SU-DHL-6 (cell line): ENCODE results near the gene G3BP1.

Source experiments
- H2AFZ ChIP-seq: fragments of 200-600 bp; sonication (generic); 2 replicates; pipeline ENCODE4 v1.6.1; 2014; ENCODE audit warnings: low read depth, mild to moderate bottlenecking, moderate library complexity, mixed read lengths, antibody characterized with exemption, low read length; ENCODE audit not compliant: severe bottlenecking
- H3F3A ChIP-seq: fragments of 200-600 bp; shearing (Covaris generic); 2 replicates; pipeline ENCODE4 v1.6.0; 2016; ENCODE audit warnings: antibody characterized with exemption, mild to moderate bottlenecking; ENCODE audit not compliant: insufficient read depth
- H3K27ac ChIP-seq: fragments of 200-600 bp; sonication (generic); 2 replicates; pipeline ENCODE4 v1.5.1; 2016; ENCODE audit warnings: low read depth, mild to moderate bottlenecking, low read length, moderate library complexity, mixed read lengths
- H3K27me3 ChIP-seq: fragments of 200-600 bp; sonication (generic), shearing (Covaris generic); 2 replicates; pipeline ENCODE4 v1.6.0; 2014; ENCODE audit warnings: mild to moderate bottlenecking, low read length
- H3K36me3 ChIP-seq: fragments of 200-600 bp; sonication (generic); 2 replicates; pipeline ENCODE4 v1.6.1; 2014; ENCODE audit warnings: mild to moderate bottlenecking, low read length, mixed read lengths
- H3K4me2 ChIP-seq: fragments of 300-600, 200-600 bp; shearing (Covaris generic), sonication (generic); 2 replicates; pipeline ENCODE4 v1.6.0; 2014; ENCODE audit warnings: low read length, low read depth, mild to moderate bottlenecking; ENCODE audit not compliant: poor library complexity, severe bottlenecking
- H3K4me3 ChIP-seq: fragments of 200-600 bp; sonication (generic); 2 replicates; pipeline ENCODE4 v1.5.1; 2014; ENCODE audit warnings: antibody characterized with exemption, low read length, mild to moderate bottlenecking, mixed read lengths; ENCODE audit not compliant: insufficient read depth, poor library complexity, severe bottlenecking
- H3K79me2 ChIP-seq: fragments of 200-600 bp; sonication (generic); 2 replicates; pipeline ENCODE4 v1.6.1; 2014; ENCODE audit warnings: mild to moderate bottlenecking, low read length, moderate library complexity; ENCODE audit not compliant: insufficient read depth
- H3K9ac ChIP-seq: fragments of 200-600 bp; sonication (generic); 2 replicates; pipeline ENCODE4 v1.7.0; 2014; ENCODE audit warnings: mild to moderate bottlenecking, low read length
- H3K9me2 ChIP-seq: fragments of 200-600 bp; sonication (generic); replicated peaks from 2 replicates; pipeline ENCODE4 v1.6.1; 2014; ENCODE audit warnings: low read length; ENCODE audit not compliant: insufficient read depth
- H3K9me3 ChIP-seq: fragments of 200-600 bp; sonication (generic); 2 replicates; pipeline ENCODE4 v1.6.1; 2014; ENCODE audit warnings: low read length, mixed read lengths; ENCODE audit not compliant: insufficient read depth
- H4K20me1 ChIP-seq: fragments of 200-600 bp; sonication (generic); 2 replicates; pipeline ENCODE4 v1.6.1; 2014; ENCODE audit warnings: low read depth, mild to moderate bottlenecking, antibody characterized with exemption, low read length, moderate library complexity, mixed read lengths
- EZH2phosphoT487 ChIP-seq: fragments of 200-600 bp; sonication (generic), shearing (Covaris generic); conservative IDR thresholded peaks from 2 replicates; pipeline ENCODE4 v1.6.1; 2018; ENCODE audit warnings: mild to moderate bottlenecking, antibody characterized with exemption, low read length, moderate library complexity, mixed read lengths
- TF ChIP-seq, protein P1 (sequence below): fragments of 200-600 bp; sonication (generic); IDR thresholded peaks from one replicate; pipeline ENCODE4 v1.5.1; 2017; ENCODE audit warnings: antibody characterized with exemption, mild to moderate bottlenecking, low read length, moderate library complexity; ENCODE audit not compliant: insufficient read depth, poor library complexity, severe bottlenecking

Gene G3BP1

DNA sequence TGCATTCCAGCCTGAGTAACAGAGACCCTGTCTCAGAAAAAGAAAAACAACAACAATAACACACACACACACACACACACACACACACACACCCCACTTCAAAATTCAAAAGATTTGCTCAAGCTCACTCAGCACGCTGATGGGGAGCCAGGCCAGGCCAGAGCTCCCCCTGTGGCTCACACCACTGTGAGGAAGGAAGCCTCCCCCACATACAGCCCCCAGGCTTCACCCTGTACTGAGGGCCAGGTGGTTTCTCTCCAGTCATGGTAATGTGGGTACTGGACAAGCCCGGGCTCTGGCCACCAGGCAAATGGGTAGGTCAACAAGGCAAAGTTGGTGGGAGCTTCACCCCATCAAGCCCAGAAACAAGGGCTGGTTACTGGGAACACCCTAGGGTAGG, 32.4 kb upstream of the G3BP1 start:
- H3K9me3 ChIP-seq, result no peaks in the 10 kb centered on the region
- no peaks in the 10 kb centered on the region for H3K79me2 ChIP-seq
- no peak for TF ChIP-seq EZH2phosphoT487
- TF ChIP-seq, protein P1, sequence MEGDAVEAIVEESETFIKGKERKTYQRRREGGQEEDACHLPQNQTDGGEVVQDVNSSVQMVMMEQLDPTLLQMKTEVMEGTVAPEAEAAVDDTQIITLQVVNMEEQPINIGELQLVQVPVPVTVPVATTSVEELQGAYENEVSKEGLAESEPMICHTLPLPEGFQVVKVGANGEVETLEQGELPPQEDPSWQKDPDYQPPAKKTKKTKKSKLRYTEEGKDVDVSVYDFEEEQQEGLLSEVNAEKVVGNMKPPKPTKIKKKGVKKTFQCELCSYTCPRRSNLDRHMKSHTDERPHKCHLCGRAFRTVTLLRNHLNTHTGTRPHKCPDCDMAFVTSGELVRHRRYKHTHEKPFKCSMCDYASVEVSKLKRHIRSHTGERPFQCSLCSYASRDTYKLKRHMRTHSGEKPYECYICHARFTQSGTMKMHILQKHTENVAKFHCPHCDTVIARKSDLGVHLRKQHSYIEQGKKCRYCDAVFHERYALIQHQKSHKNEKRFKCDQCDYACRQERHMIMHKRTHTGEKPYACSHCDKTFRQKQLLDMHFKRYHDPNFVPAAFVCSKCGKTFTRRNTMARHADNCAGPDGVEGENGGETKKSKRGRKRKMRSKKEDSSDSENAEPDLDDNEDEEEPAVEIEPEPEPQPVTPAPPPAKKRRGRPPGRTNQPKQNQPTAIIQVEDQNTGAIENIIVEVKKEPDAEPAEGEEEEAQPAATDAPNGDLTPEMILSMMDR, result no peak
- no peak overlapping the region for H3K4me2 ChIP-seq
- no peaks in the 10 kb centered on the region for H3K36me3 ChIP-seq
- no peak overlapping the region for H3K4me3 ChIP-seq
- H3K9me2 ChIP-seq, result no peaks in the 10 kb centered on the region
- H2AFZ ChIP-seq, result no peak overlapping the region
- H3K27ac ChIP-seq, result no peak overlapping the region
- H4K20me1 ChIP-seq, result no peaks in the 10 kb centered on the region
- H3K27me3 ChIP-seq, result no peaks in the 10 kb centered on the region
- H3F3A ChIP-seq, result no peaks in the 10 kb centered on the region
- no peak overlapping the region for H3K9ac ChIP-seq

DNA sequence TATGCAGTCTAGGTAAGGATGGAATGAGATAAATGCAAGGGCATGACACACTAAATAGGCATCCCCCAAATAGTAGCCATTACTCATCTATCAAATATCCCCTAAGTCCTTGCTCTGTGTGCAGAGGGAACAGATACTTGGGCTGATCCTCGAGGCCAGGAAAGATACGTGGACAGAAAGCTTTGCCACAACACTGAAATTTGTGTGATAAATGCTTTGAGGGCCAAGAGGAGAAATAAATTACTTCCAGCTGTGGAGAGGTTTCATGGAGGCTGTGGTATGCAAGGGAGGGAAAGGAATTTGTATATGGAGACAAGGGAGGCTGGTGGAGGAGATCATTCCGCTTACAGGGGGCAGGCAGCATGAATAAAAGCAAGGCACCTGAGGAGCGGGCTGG, 31.8 kb upstream of the G3BP1 start:
- TF ChIP-seq EZH2phosphoT487, result no peak
- TF ChIP-seq, protein P1, result no peak
- Histone ChIP-seq H4K20me1 (no peaks in the 10 kb centered on the region), H3K9me2 (no peaks in the 10 kb centered on the region), H3K4me3 (no peak overlapping the region), H2AFZ (no peak overlapping the region), H3K9ac (no peak overlapping the region), H3K27me3 (no peaks in the 10 kb centered on the region), H3F3A (no peaks in the 10 kb centered on the region), H3K79me2 (no peaks in the 10 kb centered on the region), H3K27ac (no peak overlapping the region), H3K4me2 (no peak overlapping the region), H3K36me3 (no peaks in the 10 kb centered on the region), H3K9me3 (no peaks in the 10 kb centered on the region)

DNA sequence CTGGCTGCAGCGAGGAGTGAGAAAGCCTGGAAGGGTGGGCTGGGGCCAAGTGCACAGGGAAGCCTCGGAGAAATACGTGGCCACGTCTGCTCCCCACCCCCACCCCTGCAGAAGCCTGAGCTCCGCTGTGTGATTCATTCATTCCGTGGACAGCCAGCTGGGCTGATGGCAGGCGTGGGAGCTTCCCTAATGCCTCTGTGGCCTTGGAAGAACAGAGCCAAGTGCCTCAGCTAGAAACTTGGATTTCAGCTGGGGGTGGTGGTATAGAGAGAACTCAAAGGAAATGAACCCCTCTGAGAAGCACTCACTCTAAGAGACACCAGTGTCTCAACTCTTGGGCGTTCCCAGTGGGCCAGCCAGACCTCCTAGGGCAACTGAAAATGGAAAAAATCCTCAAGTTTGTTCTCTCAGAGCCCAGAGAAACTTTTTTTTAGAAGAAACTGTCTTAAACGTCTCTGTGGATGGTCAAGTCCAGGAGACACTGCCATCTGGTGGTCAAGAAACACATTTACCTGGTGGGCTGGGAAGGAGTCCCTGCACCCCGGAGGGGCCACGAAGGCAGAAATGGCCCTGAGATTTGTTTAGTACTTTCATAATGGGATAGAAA, 31.3 kb upstream of the G3BP1 start:
- H2AFZ ChIP-seq, result no peak overlapping the region
- no peaks in the 10 kb centered on the region for H3K9me3 ChIP-seq
- no peaks in the 10 kb centered on the region for H3K9me2 ChIP-seq
- H3K4me3 ChIP-seq, result no peak overlapping the region
- no peaks in the 10 kb centered on the region for H3K79me2 ChIP-seq
- no peaks in the 10 kb centered on the region for H3K36me3 ChIP-seq
- no peaks in the 10 kb centered on the region for H4K20me1 ChIP-seq
- no peak overlapping the region for H3K27ac ChIP-seq
- no peaks in the 10 kb centered on the region for H3F3A ChIP-seq
- H3K4me2 ChIP-seq, result no peak overlapping the region
- no peak overlapping the region for H3K9ac ChIP-seq
- TF ChIP-seq, protein P1, result peak; percentile 88
- no peak for TF ChIP-seq EZH2phosphoT487
- no peaks in the 10 kb centered on the region for H3K27me3 ChIP-seq
